Muscle of leg (tissue), 11 donors: ENCODE measurements around the gene CIRBP. TPM values are rescaled to one million over a fixed set of nuclear protein-coding genes. Genes with fewer than 3 reads are reported as not detected.
"Not testable (repeated sequence)": the region's sequence is repeated elsewhere in the genome, so short reads cannot be mapped to it uniquely, and the experiment has no call there.

Experiments used
- DNase-seq: peaks from one replicate; pipeline ENCODE4 v3.0.0; 2013
- H3K27ac ChIP-seq: one replicate; pipeline ENCODE4 v1.5.1; 2013; ENCODE audit warnings: mild to moderate bottlenecking, low read length, control low read depth
- H3K27me3 ChIP-seq: one replicate; pipeline ENCODE4 v1.6.1; 2013; ENCODE audit warnings: low read length; ENCODE audit not compliant: control insufficient read depth, insufficient read depth
- H3K36me3 ChIP-seq: one replicate; pipeline ENCODE4 v1.6.1; 2013; ENCODE audit warnings: low read length; ENCODE audit not compliant: control insufficient read depth, insufficient read depth
- H3K4me1 ChIP-seq: one replicate; pipeline ENCODE4 v1.6.1; 2013; ENCODE audit warnings: low read length; ENCODE audit not compliant: control insufficient read depth, insufficient read depth
- H3K4me3 ChIP-seq: one replicate; pipeline ENCODE4 v1.5.1; 2013; ENCODE audit warnings: low read length, control low read depth
- H3K9me3 ChIP-seq: replicated peaks from 2 replicates; pipeline ENCODE4 v1.6.1; 2013; ENCODE audit warnings: low read depth, low read length; ENCODE audit not compliant: control insufficient read depth
- WGBS: methylation state at CpG from one replicate; pipeline ENCODE4 v1.1.5; 2013; ENCODE audit warnings: missing lambda C conversion rate; ENCODE audit not compliant: insufficient coverage; 5-methylcytosine and 5-hydroxymethylcytosine counted together
- polyA plus RNA-seq, 8 donors: library from polyadenylated mRNA; unstranded; fragments of 120-200 nt; gene quantifications; one replicate each; pipeline versions ENCODE4 v1.2.1 to v1.2.3, GENCODE V29; 2013; ENCODE audit warnings: inconsistent platforms in 1 of 8, low replicate concordance in 1 of 8; ENCODE audit not compliant: insufficient read length in 8 of 8, insufficient read depth in 1 of 8
- total RNA-seq: library from RNA; stranded (reverse); fragments of 120-200 nt; gene quantifications from one replicate; pipeline ENCODE4 v1.2.4, GENCODE V29; 2013

Gene CIRBP
- total and polyA plus RNA-seq, 9 donors, result 402 to 613 (median 547) TPM

- Histone ChIP-seq H3K27ac (no peak overlapping the region), H3K27me3 (peaks cover 47% of the 10 kb centered on the region), H3K36me3 (no peaks in the 10 kb centered on the region), H3K4me1 (peaks cover 43% of the 10 kb centered on the region), H3K4me3 (no peak overlapping the region), H3K9me3 (no peaks in the 10 kb centered on the region)
- peak; percentile 44 for DNase-seq
- WGBS, result 54% methylated on average over 55 of the region's 61 CpGs
Measured at GRCh38 chr19:1312767-1313694, 43.9 kb downstream of the CIRBP start.

- Histone ChIP-seq H3K4me3 (no peak overlapping the region), H3K4me1 (peaks cover 43% of the 10 kb centered on the region), H3K27ac (no peak overlapping the region), H3K9me3 (no peaks in the 10 kb centered on the region), H3K36me3 (no peaks in the 10 kb centered on the region), H3K27me3 (peaks cover 55% of the 10 kb centered on the region)
- no peak for DNase-seq
- WGBS, result 51% methylated on average over 31 of the region's 32 CpGs
Measured at GRCh38 chr19:1313695-1314613, 44.8 kb downstream of the CIRBP start.

- Histone ChIP-seq H3K4me3 (no peak overlapping the region), H3K9me3 (no peaks in the 10 kb centered on the region), H3K36me3 (no peaks in the 10 kb centered on the region), H3K4me1 (peaks cover 43% of the 10 kb centered on the region), H3K27me3 (peaks cover 51% of the 10 kb centered on the region), H3K27ac (no peak overlapping the region)
- peak; percentile 66 for DNase-seq
- WGBS, result 4% methylated on average over 53 of the region's 58 CpGs
Measured at GRCh38 chr19:1315470-1316166, 46.5 kb downstream of the CIRBP start.

GRCh38 chr19:1316466-1316865, 47.3 kb downstream of the CIRBP start:
- Histone ChIP-seq H3K4me3 (no peak overlapping the region), H3K27ac (no peak overlapping the region), H3K9me3 (no peaks in the 10 kb centered on the region), H3K36me3 (no peaks in the 10 kb centered on the region), H3K4me1 (peaks cover 36% of the 10 kb centered on the region), H3K27me3 (peaks cover 50% of the 10 kb centered on the region)
- 74% methylated on average over 13 of the region's 13 CpGs for WGBS
- no peak for DNase-seq

GRCh38 chr19:1317274-1318003, 48.3 kb downstream of the CIRBP start:
- Histone ChIP-seq H3K4me1 (peaks cover 27% of the 10 kb centered on the region), H3K27me3 (peaks cover 50% of the 10 kb centered on the region), H3K9me3 (no peaks in the 10 kb centered on the region), H3K27ac (no peak overlapping the region), H3K36me3 (no peaks in the 10 kb centered on the region), H3K4me3 (no peak overlapping the region)
- DNase-seq, result no peak
- WGBS, result 72% methylated on average over 14 of the region's 17 CpGs

GRCh38 chr19:1318678-1319471, 49.7 kb downstream of the CIRBP start:
- Histone ChIP-seq H3K4me1 (peaks cover 13% of the 10 kb centered on the region), H3K27ac (no peak overlapping the region), H3K4me3 (no peak overlapping the region), H3K27me3 (peaks cover 45% of the 10 kb centered on the region), H3K9me3 (no peaks in the 10 kb centered on the region), H3K36me3 (no peaks in the 10 kb centered on the region)
- WGBS, result 24% methylated on average over 32 of the region's 46 CpGs
- DNase-seq, result no peak

- not testable (repeated sequence) for H3K36me3 ChIP-seq, H3K27ac ChIP-seq, DNase-seq, H3K4me3 ChIP-seq, H3K9me3 ChIP-seq
- no CpG with 5 or more reads among the region's 3 CpGs for WGBS
- peaks cover 51% of the 10 kb centered on the region for H3K27me3 ChIP-seq
- H3K4me1 ChIP-seq, result peaks cover 15% of the 10 kb centered on the region
Measured at GRCh38 chr19:1320282-1320650, 51.1 kb downstream of the CIRBP start.

- Histone ChIP-seq H3K4me3 (no peak overlapping the region), H3K9me3 (no peaks in the 10 kb centered on the region), H3K4me1 (peaks cover 9% of the 10 kb centered on the region), H3K27ac (no peak overlapping the region), H3K27me3 (peaks cover 44% of the 10 kb centered on the region), H3K36me3 (no peaks in the 10 kb centered on the region)
- 91% methylated on average over 8 of the region's 9 CpGs for WGBS
- DNase-seq, result no peak
Measured at GRCh38 chr19:1321539-1321938, 52.4 kb downstream of the CIRBP start.
